Keratinocyte (primary cell): Measurements from ENCODE around the gene ERO1B. TPM values are rescaled to one million over a fixed set of nuclear protein-coding genes. Genes with fewer than 3 reads are reported as not detected.

Source experiments
- DNase-seq: peaks from one replicate; pipeline ENCODE4 v3.0.0-alpha.2; 2011; ENCODE audit warnings: low read depth, missing footprints, low spot score
- FAIRE-seq: peaks from 2 replicates; lab custom pipeline; 2011; peaks lifted over from hg19 to GRCh38; lab: Jason Lieb, UNC
- H2AFZ ChIP-seq: 2 replicates; pipeline ENCODE4 v1.6.0; 2012; ENCODE audit warnings: low read length, control low read depth, inconsistent platforms; ENCODE audit not compliant: control insufficient read depth
- H3K27ac ChIP-seq: 2 replicates; pipeline ENCODE4 v1.5.1; 2011; ENCODE audit warnings: low read length; ENCODE audit not compliant: control insufficient read depth, insufficient read depth
- H3K27me3 ChIP-seq: 3 replicates; pipeline ENCODE4 v1.6.0; 2011; ENCODE audit warnings: low read length; ENCODE audit not compliant: control insufficient read depth, insufficient read depth; ENCODE audit errors: extremely low read depth
- H3K36me3 ChIP-seq, 2 experiments: 2 replicates in 1 of 2; 3 replicates in 1 of 2; pipeline ENCODE4 v1.5.1; 2011; ENCODE audit warnings: low read length in 2 of 2, mild to moderate bottlenecking in 1 of 2; ENCODE audit not compliant: control insufficient read depth in 2 of 2, insufficient read depth in 2 of 2; ENCODE audit errors: extremely low read depth in 1 of 2
- H3K4me1 ChIP-seq: 3 replicates; pipeline ENCODE4 v1.5.1; 2011; ENCODE audit warnings: low read length; ENCODE audit not compliant: control insufficient read depth, insufficient read depth; ENCODE audit errors: extremely low read depth
- H3K4me2 ChIP-seq: 3 replicates; pipeline ENCODE4 v1.6.0; 2011; ENCODE audit warnings: low read depth, low read length; ENCODE audit not compliant: control insufficient read depth, insufficient read depth; ENCODE audit errors: extremely low read depth
- H3K4me3 ChIP-seq, 3 experiments: fragments of 200-600 bp in 1 of 3; sonication (generic) in 1 of 3; 2 replicates in 2 of 3; 3 replicates in 1 of 3; pipeline ENCODE4 v1.5.1; 2011 to 2016; ENCODE audit warnings: low read length in 3 of 3, mild to moderate bottlenecking in 3 of 3, control low read depth in 2 of 3, inconsistent platforms in 1 of 3, low read depth in 1 of 3, mixed read lengths in 1 of 3, mixed run types in 1 of 3, moderate library complexity in 1 of 3; ENCODE audit not compliant: control insufficient read depth in 2 of 3, insufficient read depth in 2 of 3; ENCODE audit errors: extremely low read depth in 1 of 3
- H3K79me2 ChIP-seq: 2 replicates; pipeline ENCODE4 v1.6.0; 2012; ENCODE audit warnings: low read length; ENCODE audit not compliant: control insufficient read depth, insufficient read depth
- H3K9ac ChIP-seq: 3 replicates; pipeline ENCODE4 v1.6.0; 2011; ENCODE audit warnings: low read length; ENCODE audit not compliant: control insufficient read depth, insufficient read depth; ENCODE audit errors: extremely low read depth
- H3K9me1 ChIP-seq: 3 replicates; pipeline ENCODE4 v1.6.0; 2011; ENCODE audit warnings: low read length; ENCODE audit not compliant: control insufficient read depth, insufficient read depth; ENCODE audit errors: extremely low read depth
- H3K9me3 ChIP-seq: 2 replicates; pipeline ENCODE4 v1.5.1; 2012; ENCODE audit warnings: low read depth, low read length; ENCODE audit not compliant: control insufficient read depth
- H4K20me1 ChIP-seq: 3 replicates; pipeline ENCODE4 v1.6.0; 2011; ENCODE audit warnings: low read length; ENCODE audit not compliant: control insufficient read depth, insufficient read depth; ENCODE audit errors: extremely low read depth
- EZH2 ChIP-seq: IDR thresholded peaks from one replicate; pipeline ENCODE4 v1.6.1; 2012; ENCODE audit warnings: inconsistent platforms, mild to moderate bottlenecking, low read length, moderate library complexity
- dilution Hi-C: fragments of 300-500 bp; cut with MboI; formaldehyde crosslinking; loops from one replicate; pipeline ENCODE4 v1.7.0; 2020; ENCODE audit warnings: low sequenced_read_pairs; ENCODE audit not compliant: extremely low pct_ligation_motif_present
- polyA plus RNA-seq, 5 experiments: library from polyadenylated mRNA; depleted of rRNA in 3 of 5; stranded (reverse) in 3 of 5; stranded (forward) in 1 of 5; unstranded in 1 of 5; fragments of >200 nt; gene quantifications; 1 replicate in 1 of 5; 2 replicates in 3 of 5; 3 replicates in 1 of 5; pipeline versions ENCODE4 v1.2.1 to v1.2.3, GENCODE V29; 2011 to 2012; ENCODE audit warnings: missing spikeins in 2 of 5, low read depth in 1 of 5, low replicate concordance in 1 of 5
- TF ChIP-seq, protein P1 (sequence below), 3 experiments: IDR thresholded peaks in 1 of 3; conservative IDR thresholded peaks in 1 of 3; optimal IDR thresholded peaks in 1 of 3; 2 replicates in 2 of 3; 3 replicates in 1 of 3; pipeline versions ENCODE3 to v1.5.1; 2011; ENCODE audit warnings: low read length in 3 of 3, mild to moderate bottlenecking in 3 of 3, moderate library complexity in 2 of 3, control low read depth in 1 of 3, inconsistent platforms in 1 of 3; ENCODE audit not compliant: insufficient read depth in 2 of 3; ENCODE audit errors: extremely low read depth in 1 of 3

Gene ERO1B
- polyA plus RNA-seq, 1 donor (not counting 4 experiments of a cell fraction or from before 2014, with no cell fraction given), result 3.1 TPM

- dilution Hi-C loops, result no loop called here
- H3K9me3 ChIP-seq, result no peaks in the 10 kb centered on the region
These were observed 10.7 kb upstream of the ERO1B start for GRCh38 chr1:236292425-236292824.

GRCh38 chr1:236289492-236290131, 7.9 kb upstream of the ERO1B start:
- H3K4me3 ChIP-seq, result no peak overlapping the region
- H3K27ac ChIP-seq, result no peak overlapping the region
- H2AFZ ChIP-seq, result no peak overlapping the region
- no peaks in the 10 kb centered on the region for H3K36me3 ChIP-seq
- H3K9ac ChIP-seq, result no peak overlapping the region
- dilution Hi-C loops, result no loop called here
- H4K20me1 ChIP-seq, result no peaks in the 10 kb centered on the region
- no peaks in the 10 kb centered on the region for H3K79me2 ChIP-seq
- H3K4me2 ChIP-seq, result no peak overlapping the region
- no peaks in the 10 kb centered on the region for H3K9me1 ChIP-seq
- H3K9me3 ChIP-seq, result no peaks in the 10 kb centered on the region
- H3K4me1 ChIP-seq, result no peaks in the 10 kb centered on the region
- no peak for TF ChIP-seq EZH2
- TF ChIP-seq, protein P1, sequence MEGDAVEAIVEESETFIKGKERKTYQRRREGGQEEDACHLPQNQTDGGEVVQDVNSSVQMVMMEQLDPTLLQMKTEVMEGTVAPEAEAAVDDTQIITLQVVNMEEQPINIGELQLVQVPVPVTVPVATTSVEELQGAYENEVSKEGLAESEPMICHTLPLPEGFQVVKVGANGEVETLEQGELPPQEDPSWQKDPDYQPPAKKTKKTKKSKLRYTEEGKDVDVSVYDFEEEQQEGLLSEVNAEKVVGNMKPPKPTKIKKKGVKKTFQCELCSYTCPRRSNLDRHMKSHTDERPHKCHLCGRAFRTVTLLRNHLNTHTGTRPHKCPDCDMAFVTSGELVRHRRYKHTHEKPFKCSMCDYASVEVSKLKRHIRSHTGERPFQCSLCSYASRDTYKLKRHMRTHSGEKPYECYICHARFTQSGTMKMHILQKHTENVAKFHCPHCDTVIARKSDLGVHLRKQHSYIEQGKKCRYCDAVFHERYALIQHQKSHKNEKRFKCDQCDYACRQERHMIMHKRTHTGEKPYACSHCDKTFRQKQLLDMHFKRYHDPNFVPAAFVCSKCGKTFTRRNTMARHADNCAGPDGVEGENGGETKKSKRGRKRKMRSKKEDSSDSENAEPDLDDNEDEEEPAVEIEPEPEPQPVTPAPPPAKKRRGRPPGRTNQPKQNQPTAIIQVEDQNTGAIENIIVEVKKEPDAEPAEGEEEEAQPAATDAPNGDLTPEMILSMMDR (optimal IDR thresholded peaks at IDR 0.05 in 1 of 3, IDR thresholded peaks at IDR 0.05 in 1 of 3, conservative IDR thresholded peaks at IDR 0.05 in 1 of 3; ENCODE audit: extremely low read depth in 1 of 3, insufficient read depth in 2 of 3, low read length in 3 of 3), result no peak
- DNase-seq, result no peak
- no peak for FAIRE-seq
- no peaks in the 10 kb centered on the region for H3K27me3 ChIP-seq

More at GRCh38 chr1:236292425-236292824, 10.7 kb upstream of the ERO1B start:
- no peak overlapping the region for H3K27ac ChIP-seq
- no peaks in the 10 kb centered on the region for H3K36me3 ChIP-seq
- no peak for FAIRE-seq
- no peaks in the 10 kb centered on the region for H4K20me1 ChIP-seq
- TF ChIP-seq, protein P1 (optimal IDR thresholded peaks at IDR 0.05 in 1 of 3, IDR thresholded peaks at IDR 0.05 in 1 of 3, conservative IDR thresholded peaks at IDR 0.05 in 1 of 3; ENCODE audit: extremely low read depth in 1 of 3, insufficient read depth in 2 of 3, low read length in 3 of 3), result no peak
- TF ChIP-seq EZH2, result no peak
- no peaks in the 10 kb centered on the region for H3K4me1 ChIP-seq
- no peaks in the 10 kb centered on the region for H3K9me1 ChIP-seq
- no peak overlapping the region for H3K4me2 ChIP-seq
- no peak for DNase-seq
- H3K79me2 ChIP-seq, result no peaks in the 10 kb centered on the region
- H3K27me3 ChIP-seq, result no peaks in the 10 kb centered on the region
- H2AFZ ChIP-seq, result no peak overlapping the region
- H3K4me3 ChIP-seq, result no peak overlapping the region
- no peak overlapping the region for H3K9ac ChIP-seq
